Osteoblast (primary cell): ENCODE measurements around the gene ADGRL3. TPM values are rescaled to one million over a fixed set of nuclear protein-coding genes. Genes with fewer than 3 reads are reported as not detected.

Experiments
- DNase-seq: peaks from one replicate; pipeline ENCODE4 v3.0.0; 2011; ENCODE audit warnings: low spot score, mixed read lengths; ENCODE audit not compliant: insufficient read length; ENCODE audit errors: missing footprints
- H2AFZ ChIP-seq: 2 replicates; pipeline ENCODE4 v1.6.0; 2011; ENCODE audit warnings: mild to moderate bottlenecking, low read length
- H3K27ac ChIP-seq: 2 replicates; pipeline ENCODE4 v1.5.1; 2011; ENCODE audit warnings: mild to moderate bottlenecking, low read depth, low read length, moderate library complexity
- H3K27me3 ChIP-seq: 2 replicates; pipeline ENCODE4 v1.6.0; 2012; ENCODE audit warnings: mild to moderate bottlenecking, control low read depth, inconsistent platforms, low read length, moderate library complexity; ENCODE audit not compliant: insufficient read depth
- H3K36me3 ChIP-seq: 2 replicates; pipeline ENCODE4 v1.5.1; 2011; ENCODE audit warnings: mild to moderate bottlenecking, low read length, control low read depth, moderate library complexity; ENCODE audit not compliant: insufficient read depth
- H3K4me1 ChIP-seq: 2 replicates; pipeline ENCODE4 v1.5.1; 2011; ENCODE audit warnings: mild to moderate bottlenecking, low read length, control low read depth, moderate library complexity; ENCODE audit not compliant: insufficient read depth
- H3K4me2 ChIP-seq: 2 replicates; pipeline ENCODE4 v1.6.0; 2011; ENCODE audit warnings: mild to moderate bottlenecking, low read length; ENCODE audit not compliant: insufficient read depth
- H3K4me3 ChIP-seq: fragments of 200-600 bp; sonication (generic); 3 replicates; pipeline ENCODE4 v1.5.1; 2012; ENCODE audit warnings: mild to moderate bottlenecking, low read length, inconsistent platforms; ENCODE audit not compliant: insufficient read depth
- H3K79me2 ChIP-seq: 2 replicates; pipeline ENCODE4 v1.6.0; 2012; ENCODE audit warnings: mild to moderate bottlenecking, low read length, control low read depth, inconsistent platforms; ENCODE audit not compliant: insufficient read depth
- H3K9me3 ChIP-seq: 2 replicates; pipeline ENCODE4 v1.5.1; 2011; ENCODE audit warnings: low read depth, low read length, control low read depth
- H4K20me1 ChIP-seq: 2 replicates; pipeline ENCODE4 v1.6.0; 2012; ENCODE audit warnings: mild to moderate bottlenecking, low read length, control low read depth; ENCODE audit not compliant: insufficient read depth
- total RNA-seq: library from RNA; depleted of rRNA; stranded (reverse); fragments of >200 nt; gene quantifications from 2 replicates; pipeline ENCODE4 v1.2.3, GENCODE V29; 2012
- TF ChIP-seq, protein P1 (sequence below): IDR thresholded peaks from 2 replicates; pipeline ENCODE4 v1.5.1; 2011; ENCODE audit warnings: mild to moderate bottlenecking, low read depth, low read length, moderate library complexity; ENCODE audit errors: extremely low read depth

The ADGRL3 gene
- total RNA-seq, 1 donor: not detected

DNA sequence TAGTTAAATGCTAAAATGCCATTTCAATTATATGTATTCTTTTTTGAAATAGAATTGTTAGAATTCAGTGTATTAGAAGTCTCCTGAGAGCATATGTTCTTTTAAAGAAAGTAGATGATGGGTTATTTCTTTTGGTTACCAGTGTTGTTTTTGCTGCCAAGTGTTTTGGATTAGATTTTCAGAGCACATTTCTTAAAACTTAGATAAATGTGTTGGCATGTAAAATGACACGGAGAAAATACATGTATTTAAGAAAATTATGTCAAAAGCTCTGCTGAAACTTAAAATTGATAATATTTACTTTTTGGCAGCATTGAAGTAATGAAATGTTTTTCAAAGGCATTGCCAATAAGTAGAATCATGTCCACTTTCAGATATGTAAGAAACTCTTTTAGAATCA is 379.7 kb downstream of the ADGRL3 start:
- Histone ChIP-seq H2AFZ (no peak overlapping the region), H3K27ac (no peak overlapping the region), H3K4me3 (no peak overlapping the region), H3K4me2 (no peak overlapping the region), H3K79me2 (no peaks in the 10 kb centered on the region), H3K27me3 (no peaks in the 10 kb centered on the region), H3K9me3 (no peaks in the 10 kb centered on the region), H4K20me1 (no peaks in the 10 kb centered on the region), H3K36me3 (no peaks in the 10 kb centered on the region), H3K4me1 (no peaks in the 10 kb centered on the region)
- DNase-seq: no peak
- TF ChIP-seq, protein P1, sequence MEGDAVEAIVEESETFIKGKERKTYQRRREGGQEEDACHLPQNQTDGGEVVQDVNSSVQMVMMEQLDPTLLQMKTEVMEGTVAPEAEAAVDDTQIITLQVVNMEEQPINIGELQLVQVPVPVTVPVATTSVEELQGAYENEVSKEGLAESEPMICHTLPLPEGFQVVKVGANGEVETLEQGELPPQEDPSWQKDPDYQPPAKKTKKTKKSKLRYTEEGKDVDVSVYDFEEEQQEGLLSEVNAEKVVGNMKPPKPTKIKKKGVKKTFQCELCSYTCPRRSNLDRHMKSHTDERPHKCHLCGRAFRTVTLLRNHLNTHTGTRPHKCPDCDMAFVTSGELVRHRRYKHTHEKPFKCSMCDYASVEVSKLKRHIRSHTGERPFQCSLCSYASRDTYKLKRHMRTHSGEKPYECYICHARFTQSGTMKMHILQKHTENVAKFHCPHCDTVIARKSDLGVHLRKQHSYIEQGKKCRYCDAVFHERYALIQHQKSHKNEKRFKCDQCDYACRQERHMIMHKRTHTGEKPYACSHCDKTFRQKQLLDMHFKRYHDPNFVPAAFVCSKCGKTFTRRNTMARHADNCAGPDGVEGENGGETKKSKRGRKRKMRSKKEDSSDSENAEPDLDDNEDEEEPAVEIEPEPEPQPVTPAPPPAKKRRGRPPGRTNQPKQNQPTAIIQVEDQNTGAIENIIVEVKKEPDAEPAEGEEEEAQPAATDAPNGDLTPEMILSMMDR: no peak

DNA sequence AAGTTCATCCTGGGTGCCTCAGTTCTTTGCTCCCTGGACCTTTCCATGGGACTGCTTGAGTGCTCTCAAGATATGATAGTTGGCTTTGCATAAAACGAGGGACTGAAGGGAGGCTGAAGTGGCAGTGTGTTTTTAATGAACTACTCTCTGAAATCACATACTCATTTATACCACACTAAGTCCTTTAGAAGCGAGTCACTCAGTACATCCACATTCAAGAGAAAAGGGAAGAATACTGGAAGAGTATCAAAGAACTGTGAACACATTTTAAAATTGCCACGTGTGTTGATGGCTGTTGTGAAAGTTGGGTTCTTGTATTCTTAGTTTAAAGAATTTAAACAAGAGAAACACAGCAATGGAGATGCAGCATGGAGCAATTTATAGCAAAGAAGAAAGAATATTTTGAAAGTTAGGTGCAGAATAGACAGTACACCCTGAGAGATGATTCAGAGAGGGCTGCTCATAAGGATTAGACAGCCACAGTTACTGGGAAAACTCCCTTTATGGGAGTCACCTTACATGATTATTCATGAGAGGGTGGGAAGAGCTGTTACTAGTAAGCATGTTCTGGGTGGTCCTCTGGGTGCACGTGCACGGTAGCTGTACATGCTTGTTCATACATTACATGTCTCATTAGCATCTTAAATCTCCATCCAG is 380.7 kb downstream of the ADGRL3 start:
- DNase-seq: no peak
- TF ChIP-seq, protein P1: no peak
- Histone ChIP-seq H3K79me2 (no peaks in the 10 kb centered on the region), H3K9me3 (no peaks in the 10 kb centered on the region), H3K4me3 (no peak overlapping the region), H4K20me1 (no peaks in the 10 kb centered on the region), H3K27ac (no peak overlapping the region), H2AFZ (no peak overlapping the region), H3K27me3 (no peaks in the 10 kb centered on the region), H3K4me2 (no peak overlapping the region), H3K36me3 (no peaks in the 10 kb centered on the region), H3K4me1 (no peaks in the 10 kb centered on the region)

DNA sequence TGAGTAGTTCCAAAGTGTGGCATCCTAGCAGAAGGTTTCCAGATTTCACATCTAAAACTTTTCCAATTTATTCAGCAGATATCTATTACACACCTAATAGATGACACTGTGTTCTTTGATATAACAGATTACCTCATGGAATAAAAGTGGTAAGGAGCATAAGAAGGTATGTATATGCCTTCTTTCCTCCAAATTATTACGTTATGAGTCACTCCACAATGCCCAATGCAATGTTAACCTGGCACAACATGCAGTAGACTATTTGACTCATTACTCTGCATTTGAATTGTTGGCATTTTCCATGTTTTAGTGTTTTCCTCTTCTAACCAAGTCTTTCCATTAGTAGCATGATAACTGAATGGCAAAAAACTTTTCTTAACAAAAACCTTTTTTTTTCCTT is 383.6 kb downstream of the ADGRL3 start:
- H3K27ac ChIP-seq: no peak overlapping the region
- DNase-seq: no peak
- no peak overlapping the region for H3K4me3 ChIP-seq
- TF ChIP-seq, protein P1: no peak
- no peaks in the 10 kb centered on the region for H3K36me3 ChIP-seq
- H4K20me1 ChIP-seq: no peaks in the 10 kb centered on the region
- no peak overlapping the region for H2AFZ ChIP-seq
- H3K27me3 ChIP-seq: no peaks in the 10 kb centered on the region
- H3K4me2 ChIP-seq: no peak overlapping the region
- no peaks in the 10 kb centered on the region for H3K4me1 ChIP-seq
- no peaks in the 10 kb centered on the region for H3K79me2 ChIP-seq
- H3K9me3 ChIP-seq: no peaks in the 10 kb centered on the region

DNA sequence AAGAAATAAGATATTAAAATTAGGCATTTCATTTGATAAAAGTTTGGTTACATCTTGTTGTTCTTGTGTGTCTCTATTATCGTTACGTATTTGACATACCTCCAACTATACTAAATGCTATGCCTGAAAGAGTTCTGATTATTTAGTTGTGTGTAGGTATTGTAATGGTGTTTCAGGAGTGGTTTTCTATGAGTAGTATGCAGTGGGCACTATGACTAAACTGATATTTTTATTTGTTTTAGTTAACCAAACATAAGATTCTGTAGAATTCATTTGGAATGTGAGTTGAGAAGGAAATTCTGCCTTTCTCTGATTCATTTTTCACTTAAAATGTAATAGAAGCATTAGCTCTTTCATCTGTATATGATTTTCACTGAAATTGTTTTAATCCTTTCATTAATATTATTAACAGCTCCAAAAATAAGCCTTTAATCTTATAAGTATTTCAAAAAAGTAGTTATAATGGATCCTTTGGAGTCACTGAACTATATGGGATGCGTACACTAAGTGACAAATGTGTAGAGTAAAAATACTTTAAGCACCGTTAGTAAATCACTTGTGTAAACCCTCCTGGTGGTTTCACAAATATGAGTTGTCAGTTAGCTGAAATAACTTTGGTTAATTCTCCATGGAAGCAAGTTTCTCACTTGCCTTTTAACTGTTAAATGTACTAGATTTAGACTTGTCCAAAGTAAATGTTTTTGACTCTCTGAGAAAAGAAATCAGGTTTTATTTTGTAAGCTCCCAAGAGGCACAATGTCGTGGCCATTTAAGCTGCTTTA is 388.7 kb downstream of the ADGRL3 start:
- Histone ChIP-seq H2AFZ (no peak overlapping the region), H3K27ac (no peak overlapping the region), H3K4me2 (no peak overlapping the region), H4K20me1 (no peaks in the 10 kb centered on the region), H3K36me3 (no peaks in the 10 kb centered on the region), H3K4me1 (no peaks in the 10 kb centered on the region), H3K27me3 (no peaks in the 10 kb centered on the region), H3K4me3 (no peak overlapping the region), H3K9me3 (no peaks in the 10 kb centered on the region), H3K79me2 (no peaks in the 10 kb centered on the region)
- TF ChIP-seq, protein P1: no peak
- no peak for DNase-seq
